Vagina (tissue), 2 donors: Measurements from ENCODE around the gene SGSM1. TPM values are rescaled to one million over a fixed set of nuclear protein-coding genes. Genes with fewer than 3 reads are reported as not detected.

Experiments
- DNase-seq, 2 donors: peaks; one replicate each; pipeline ENCODE4 v3.0.0-alpha.2; 2017; ENCODE audit errors: extremely low spot score in 2 of 2
- H3K27ac ChIP-seq: fragments of 200-600 bp; sonication (generic); one replicate; pipeline ENCODE4 v1.5.1; 2019
- H3K27me3 ChIP-seq: fragments of 200-600 bp; sonication (generic); one replicate; pipeline ENCODE4 v1.5.1; 2019
- H3K36me3 ChIP-seq, 2 donors: fragments of 200-600 bp; sonication (generic); one replicate each; pipeline ENCODE4 v1.5.1; 2017 to 2019
- H3K4me1 ChIP-seq: fragments of 200-600 bp; sonication (generic); one replicate; pipeline ENCODE4 v1.5.1; 2019
- H3K4me3 ChIP-seq, 2 donors: fragments of 200-600 bp; sonication (generic); 1 replicate in 1 of 2; 2 replicates in 1 of 2; pipeline ENCODE4 v1.5.1; 2016 to 2019
- H3K9me3 ChIP-seq: fragments of 200-600 bp; sonication (generic); one replicate; pipeline ENCODE4 v1.5.1; 2019
- POLR2A ChIP-seq, 2 donors: fragments of 450-650 bp; IDR thresholded peaks; one replicate each; pipeline ENCODE4 v1.6.1; 2017; ENCODE audit warnings: antibody characterized with exemption in 2 of 2, mild to moderate bottlenecking in 2 of 2, moderate library complexity in 2 of 2
- POLR2AphosphoS5 ChIP-seq, 2 donors: sonication (generic); formaldehyde crosslinking; IDR thresholded peaks; one replicate each; pipeline ENCODE4 v1.9.0; 2017; ENCODE audit warnings: antibody characterized with exemption in 2 of 2, mild to moderate bottlenecking in 2 of 2, low read depth in 1 of 2; ENCODE audit not compliant: insufficient read depth in 1 of 2
- intact Hi-C: fragments of 100-400 bp; cut with DNase I; formaldehyde crosslinking; loops from one replicate; pipeline ENCODE4 v1.15.1; 2023
- total RNA-seq: library from RNA; depleted of rRNA; stranded (reverse); fragments of >200 nt; gene quantifications from one replicate; pipeline ENCODE4 v1.2.3, GENCODE V29; 2016
- TF ChIP-seq, protein P1 (sequence below), 3 experiments: fragments of 450-650 bp in 2 of 3; fragments of 200-600 bp in 1 of 3; sonication (generic) in 1 of 3; IDR thresholded peaks; one replicate each; pipeline ENCODE4 v1.5.1; 2017 to 2019; ENCODE audit warnings: antibody characterized with exemption in 3 of 3, mild to moderate bottlenecking in 2 of 3, moderate library complexity in 2 of 3

SGSM1 gene
- total RNA-seq, 1 donor from 2014 or later = 2.9 TPM

- no peak overlapping the region for H3K4me3 ChIP-seq
- DNase-seq = no peak
- H3K9me3 ChIP-seq = no peaks in the 10 kb centered on the region
- H3K27ac ChIP-seq = no peak overlapping the region
- no peaks in the 10 kb centered on the region for H3K27me3 ChIP-seq
- no peaks in the 10 kb centered on the region for H3K36me3 ChIP-seq
- TF ChIP-seq POLR2AphosphoS5 (IDR thresholded peaks at IDR 0.05; ENCODE audit: insufficient read depth in 1 of 2, low read depth in 1 of 2) (no peak), POLR2A (IDR thresholded peaks at IDR 0.05) (no peak)
- TF ChIP-seq, protein P1, sequence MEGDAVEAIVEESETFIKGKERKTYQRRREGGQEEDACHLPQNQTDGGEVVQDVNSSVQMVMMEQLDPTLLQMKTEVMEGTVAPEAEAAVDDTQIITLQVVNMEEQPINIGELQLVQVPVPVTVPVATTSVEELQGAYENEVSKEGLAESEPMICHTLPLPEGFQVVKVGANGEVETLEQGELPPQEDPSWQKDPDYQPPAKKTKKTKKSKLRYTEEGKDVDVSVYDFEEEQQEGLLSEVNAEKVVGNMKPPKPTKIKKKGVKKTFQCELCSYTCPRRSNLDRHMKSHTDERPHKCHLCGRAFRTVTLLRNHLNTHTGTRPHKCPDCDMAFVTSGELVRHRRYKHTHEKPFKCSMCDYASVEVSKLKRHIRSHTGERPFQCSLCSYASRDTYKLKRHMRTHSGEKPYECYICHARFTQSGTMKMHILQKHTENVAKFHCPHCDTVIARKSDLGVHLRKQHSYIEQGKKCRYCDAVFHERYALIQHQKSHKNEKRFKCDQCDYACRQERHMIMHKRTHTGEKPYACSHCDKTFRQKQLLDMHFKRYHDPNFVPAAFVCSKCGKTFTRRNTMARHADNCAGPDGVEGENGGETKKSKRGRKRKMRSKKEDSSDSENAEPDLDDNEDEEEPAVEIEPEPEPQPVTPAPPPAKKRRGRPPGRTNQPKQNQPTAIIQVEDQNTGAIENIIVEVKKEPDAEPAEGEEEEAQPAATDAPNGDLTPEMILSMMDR (IDR thresholded peaks at IDR 0.05) = no peak
- H3K4me1 ChIP-seq = peaks cover 22% of the 10 kb centered on the region
- intact Hi-C loops = no loop called here
These were observed 151.0 kb downstream of the SGSM1 start for GRCh38 chr22:24957043-24957442.

DNA sequence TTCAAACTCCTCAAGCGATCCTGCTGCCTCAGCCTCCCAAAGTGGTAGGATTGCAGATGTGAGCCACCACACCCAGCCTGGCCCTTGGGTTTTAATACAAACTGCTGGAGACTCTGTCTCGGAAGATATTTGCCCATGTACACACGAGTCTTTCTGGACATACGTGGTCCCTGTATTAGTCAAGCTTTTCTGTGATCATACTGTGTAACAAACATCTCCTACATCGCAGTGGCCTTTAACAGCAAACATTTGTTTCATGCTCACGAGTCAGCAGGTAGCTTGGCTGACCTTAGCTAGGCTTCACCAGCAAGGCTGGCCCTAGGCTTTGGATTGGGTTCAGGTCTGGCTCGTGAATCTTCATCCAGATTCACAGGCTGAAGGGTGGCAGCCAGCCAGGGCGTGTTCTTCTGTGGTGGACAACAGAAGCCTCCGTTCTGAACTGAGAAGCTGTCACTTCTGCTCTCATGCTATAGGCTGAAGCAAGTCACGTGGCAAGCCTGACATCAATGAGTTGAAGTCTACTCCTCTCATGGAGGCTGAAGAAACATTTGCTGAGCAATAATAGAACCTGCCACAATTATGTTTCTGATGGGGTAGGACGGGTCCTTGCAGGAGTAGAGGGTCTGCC, 155.3 kb downstream of the SGSM1 start:
- DNase-seq = no peak
- Histone ChIP-seq H3K9me3 (no peaks in the 10 kb centered on the region), H3K4me1 (peaks cover 17% of the 10 kb centered on the region), H3K27ac (no peak overlapping the region), H3K36me3 (no peaks in the 10 kb centered on the region), H3K27me3 (no peaks in the 10 kb centered on the region), H3K4me3 (no peak overlapping the region)
- intact Hi-C loops = no loop called here
- no peak for TF ChIP-seq POLR2AphosphoS5 (IDR thresholded peaks at IDR 0.05; ENCODE audit: insufficient read depth in 1 of 2, low read depth in 1 of 2)
- no peak for TF ChIP-seq POLR2A (IDR thresholded peaks at IDR 0.05)
- TF ChIP-seq, protein P1 (IDR thresholded peaks at IDR 0.05) = no peak

- Histone ChIP-seq H3K27me3 (no peaks in the 10 kb centered on the region), H3K4me3 (no peak overlapping the region), H3K4me1 (peaks cover 25% of the 10 kb centered on the region), H3K36me3 (no peaks in the 10 kb centered on the region), H3K9me3 (no peaks in the 10 kb centered on the region), H3K27ac (no peak overlapping the region)
- no peak for DNase-seq
- TF ChIP-seq POLR2AphosphoS5 (IDR thresholded peaks at IDR 0.05; ENCODE audit: insufficient read depth in 1 of 2, low read depth in 1 of 2) (no peak), POLR2A (IDR thresholded peaks at IDR 0.05) (no peak)
- TF ChIP-seq, protein P1 (IDR thresholded peaks at IDR 0.05) = no peak
- intact Hi-C loops = no loop called here
These were observed 156.1 kb downstream of the SGSM1 start for GRCh38 chr22:24962094-24962493.

GRCh38 chr22:24962835-24963234, 156.8 kb downstream of the SGSM1 start:
- Histone ChIP-seq H3K9me3 (no peaks in the 10 kb centered on the region), H3K4me3 (no peak overlapping the region), H3K36me3 (no peaks in the 10 kb centered on the region), H3K4me1 (peaks cover 32% of the 10 kb centered on the region), H3K27ac (no peak overlapping the region), H3K27me3 (no peaks in the 10 kb centered on the region)
- TF ChIP-seq POLR2A (IDR thresholded peaks at IDR 0.05) (no peak), POLR2AphosphoS5 (IDR thresholded peaks at IDR 0.05; ENCODE audit: insufficient read depth in 1 of 2, low read depth in 1 of 2) (no peak)
- intact Hi-C loops = no loop called here
- no peak for DNase-seq

GRCh38 chr22:24964441-24964840, 158.4 kb downstream of the SGSM1 start:
- intact Hi-C loops = no loop called here
- DNase-seq = no peak
- Histone ChIP-seq H3K36me3 (no peaks in the 10 kb centered on the region), H3K9me3 (no peaks in the 10 kb centered on the region), H3K4me1 (peaks cover 41% of the 10 kb centered on the region), H3K27me3 (no peaks in the 10 kb centered on the region), H3K27ac (no peak overlapping the region), H3K4me3 (no peak overlapping the region)
- TF ChIP-seq, protein P1 (IDR thresholded peaks at IDR 0.05) = no peak
- TF ChIP-seq POLR2A (IDR thresholded peaks at IDR 0.05) (no peak), POLR2AphosphoS5 (IDR thresholded peaks at IDR 0.05; ENCODE audit: insufficient read depth in 1 of 2, low read depth in 1 of 2) (no peak)
